Activated T-cell treated with anti-CD3 and anti-CD28 coated beads for 48 hours (primary cell): ENCODE data around the gene OR2AK2.

Experiments used
- DNase-seq: peaks from one replicate; pipeline ENCODE4 v3.0.0-alpha.2; 2020; ENCODE audit warnings: low read depth

Gene OR2AK2, protein sequence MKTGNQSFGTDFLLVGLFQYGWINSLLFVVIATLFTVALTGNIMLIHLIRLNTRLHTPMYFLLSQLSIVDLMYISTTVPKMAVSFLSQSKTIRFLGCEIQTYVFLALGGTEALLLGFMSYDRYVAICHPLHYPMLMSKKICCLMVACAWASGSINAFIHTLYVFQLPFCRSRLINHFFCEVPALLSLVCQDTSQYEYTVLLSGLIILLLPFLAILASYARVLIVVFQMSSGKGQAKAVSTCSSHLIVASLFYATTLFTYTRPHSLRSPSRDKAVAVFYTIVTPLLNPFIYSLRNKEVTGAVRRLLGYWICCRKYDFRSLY

DNA sequence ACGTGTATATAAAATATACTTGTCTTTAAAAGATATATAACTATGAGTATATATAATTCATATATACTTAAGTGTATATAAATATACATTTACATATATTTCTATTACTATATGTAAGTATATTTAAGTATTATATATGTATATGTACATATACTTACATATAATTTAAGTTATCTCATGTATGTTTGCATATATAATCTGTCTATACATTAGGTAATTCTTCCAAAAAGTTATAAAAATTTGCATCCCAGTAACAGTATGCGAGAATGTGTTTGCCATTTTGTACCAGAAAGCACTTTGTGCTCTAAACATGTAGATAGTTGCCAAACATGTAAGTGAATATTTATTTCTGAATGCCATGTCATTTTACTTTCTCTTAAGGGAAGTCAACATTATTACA lies at the start of gene OR2AK2:
OR2AK2 (plus strand) TSS at position 301 of the 400 bp plus-strand sequence. CDS start 144 bp downstream, outside the sequence.
- no peak for DNase-seq

DNA sequence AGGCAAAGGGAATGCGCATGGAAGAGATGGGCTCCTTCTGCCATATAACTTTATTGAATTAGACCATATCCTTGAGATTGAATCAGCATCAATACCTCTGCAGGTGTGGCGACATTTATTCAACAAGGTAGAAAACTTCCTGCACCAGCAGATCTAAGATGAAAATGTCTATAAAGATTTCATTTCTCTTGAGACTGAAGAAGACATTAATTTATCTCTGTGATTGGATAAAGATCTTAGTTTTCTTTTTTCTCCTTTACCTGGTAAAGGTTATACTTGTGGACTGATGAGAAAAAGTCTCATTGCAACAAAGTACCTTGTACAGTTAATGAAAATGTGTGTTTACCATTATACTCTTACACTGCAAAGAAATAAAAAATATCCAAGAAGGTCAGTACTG lies 45.1 kb upstream of the OR2AK2 start, which contains the start of gene OR2T8:
OR2T8 (plus strand) TSS at position 301 of the 400 bp plus-strand sequence. CDS start 766 bp downstream, outside the sequence.
- DNase-seq: no peak

DNA sequence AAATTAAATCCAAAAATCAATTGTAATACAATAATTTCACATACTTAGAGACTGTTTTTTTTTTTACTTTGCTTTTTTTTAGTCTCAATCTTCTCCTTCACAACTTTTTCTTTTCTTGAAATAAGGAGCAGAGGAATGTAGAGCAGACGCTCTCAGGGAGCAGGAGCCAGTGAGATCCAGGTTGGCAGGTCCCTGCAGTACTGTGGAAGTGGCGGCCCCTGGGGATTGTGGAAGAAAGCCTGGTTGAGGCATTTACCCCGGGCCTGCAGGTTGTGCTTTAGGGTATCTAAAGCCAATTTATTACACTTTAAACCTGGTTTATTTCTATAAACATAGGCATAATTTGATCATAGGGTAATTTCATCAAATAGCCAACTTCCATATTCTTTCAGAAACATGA lies 41.1 kb upstream of the OR2AK2 start:
- no peak for DNase-seq

GRCh38 chr1:247924868-247925267 lies 40.2 kb upstream of the OR2AK2 start, which contains the start of gene OR2AJ1:
Gene OR2AJ1 (plus strand): TSS chr1:247924889. CDS start chr1:247933769, 8,880 bp downstream.
- no peak for DNase-seq

DNA sequence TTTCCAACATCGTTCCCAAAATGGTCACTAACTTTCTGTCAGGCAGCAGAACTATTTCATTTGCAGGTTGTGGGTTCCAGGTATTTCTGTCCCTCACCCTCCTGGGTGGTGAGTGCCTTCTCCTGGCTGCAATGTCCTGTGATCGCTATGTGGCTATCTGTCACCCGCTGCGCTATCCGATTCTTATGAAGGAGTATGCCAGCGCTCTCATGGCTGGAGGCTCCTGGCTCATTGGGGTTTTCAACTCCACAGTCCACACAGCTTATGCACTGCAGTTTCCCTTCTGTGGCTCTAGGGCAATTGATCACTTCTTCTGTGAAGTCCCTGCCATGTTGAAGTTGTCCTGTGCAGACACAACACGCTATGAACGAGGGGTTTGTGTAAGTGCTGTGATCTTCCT lies 31.0 kb upstream of the OR2AK2 start:
- no peak for DNase-seq

DNA sequence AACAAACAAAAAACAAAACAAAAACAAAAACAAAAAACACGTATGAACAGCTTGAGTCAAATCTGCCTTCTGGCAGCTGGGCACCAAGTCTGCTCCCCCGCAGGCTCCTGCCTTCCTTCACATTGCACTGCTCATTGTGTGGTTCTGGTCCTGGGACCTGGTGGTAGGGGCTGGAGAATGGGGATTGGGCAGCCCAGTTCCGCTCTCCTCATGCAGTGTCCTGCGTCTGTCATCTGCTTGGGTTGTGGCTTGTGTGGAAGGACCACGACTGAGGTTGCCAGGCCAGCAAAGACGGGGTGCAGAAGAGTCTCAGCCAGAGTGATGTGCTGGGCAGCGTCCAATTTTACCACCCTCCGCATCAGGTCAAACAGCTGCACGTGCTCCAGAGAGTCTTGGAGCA lies 29.3 kb upstream of the OR2AK2 start:
- DNase-seq: no peak

DNA sequence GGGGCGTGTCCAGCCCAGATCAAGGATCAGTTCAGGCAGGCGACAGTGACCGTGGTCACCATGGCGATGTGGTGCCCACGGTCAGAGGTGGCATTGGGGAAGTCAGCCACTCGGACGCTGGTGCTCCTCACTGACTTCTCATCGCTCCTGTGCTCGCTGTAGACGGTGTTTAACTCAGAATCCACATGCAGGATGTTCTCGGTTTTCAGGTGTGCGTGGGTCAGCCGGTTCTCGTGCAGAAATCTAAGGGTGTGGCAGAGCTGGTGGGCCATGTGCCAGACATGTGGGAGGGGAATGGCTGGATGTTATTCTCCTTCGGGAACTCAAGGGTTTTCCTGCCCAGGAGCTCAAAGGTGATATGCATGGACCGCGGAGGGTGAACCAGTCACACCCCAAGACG lies 28.6 kb upstream of the OR2AK2 start:
- no peak for DNase-seq

GRCh38 chr1:247936965-247937734 lies 27.9 kb upstream of the OR2AK2 start:
- DNase-seq: peak; percentile 94

- DNase-seq: no peak
Measured at GRCh38 chr1:247942624-247943023, 22.4 kb upstream of the OR2AK2 start.

- DNase-seq: no peak
Measured at GRCh38 chr1:247948558-247948957, 16.5 kb upstream of the OR2AK2 start, which contains the start of gene OR2L8. Gene OR2L8 (plus strand): TSS chr1:247948858. CDS start chr1:247948858, 0 bp downstream.

DNA sequence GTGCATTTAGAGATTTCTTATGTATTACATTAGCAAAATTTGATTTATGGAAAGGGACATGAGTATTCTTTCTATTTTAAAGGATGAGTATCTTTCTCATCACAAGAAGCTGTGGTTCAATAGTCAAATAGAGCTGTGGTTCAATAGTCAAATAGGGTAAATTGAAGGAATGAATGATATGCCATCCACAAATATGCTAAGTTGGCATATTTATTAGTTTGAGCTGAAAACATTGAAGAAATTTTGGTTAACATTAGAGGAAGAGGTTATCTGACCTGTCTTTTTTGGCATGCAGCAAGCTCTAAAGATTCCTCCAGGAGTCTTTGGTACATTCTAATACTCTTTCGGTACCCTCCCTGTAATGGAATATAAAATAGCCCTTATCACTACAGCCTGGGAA lies 11.6 kb upstream of the OR2AK2 start:
- no peak for DNase-seq

- DNase-seq: no peak
Measured at GRCh38 chr1:247961791-247962190, 3.2 kb upstream of the OR2AK2 start.

DNA sequence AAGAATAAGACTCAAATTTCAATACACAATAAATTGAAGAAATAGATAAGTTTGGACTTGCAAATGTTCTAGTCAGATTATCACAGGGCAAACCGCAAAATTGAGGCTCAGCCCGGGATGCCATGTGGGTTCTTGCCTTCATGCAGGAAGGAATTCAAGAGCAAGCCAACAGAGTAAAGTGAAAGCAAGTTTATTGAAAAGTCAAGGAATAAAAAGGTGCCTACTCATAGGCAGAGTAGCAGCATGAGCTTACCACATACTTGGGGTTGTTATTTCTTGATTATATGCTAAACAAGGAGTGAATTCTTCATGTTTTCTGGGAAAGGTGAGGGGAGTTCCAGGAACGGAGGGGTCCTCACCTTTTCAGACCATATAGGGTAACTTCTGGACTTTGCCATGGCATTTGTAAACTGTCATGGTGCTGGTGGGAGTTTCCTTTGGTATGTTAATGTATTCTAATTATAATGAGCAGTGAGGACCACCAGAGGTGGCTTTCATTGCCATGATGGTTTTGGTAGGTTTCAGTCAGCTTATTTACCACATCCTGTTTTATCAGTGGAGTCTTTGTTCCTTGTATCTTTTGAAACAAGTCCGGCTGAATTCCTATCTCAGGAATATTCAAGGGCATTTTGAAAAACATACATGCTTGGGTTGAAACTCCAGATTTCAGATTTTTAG lies 2.0 kb upstream of the OR2AK2 start:
- DNase-seq: no peak

DNA sequence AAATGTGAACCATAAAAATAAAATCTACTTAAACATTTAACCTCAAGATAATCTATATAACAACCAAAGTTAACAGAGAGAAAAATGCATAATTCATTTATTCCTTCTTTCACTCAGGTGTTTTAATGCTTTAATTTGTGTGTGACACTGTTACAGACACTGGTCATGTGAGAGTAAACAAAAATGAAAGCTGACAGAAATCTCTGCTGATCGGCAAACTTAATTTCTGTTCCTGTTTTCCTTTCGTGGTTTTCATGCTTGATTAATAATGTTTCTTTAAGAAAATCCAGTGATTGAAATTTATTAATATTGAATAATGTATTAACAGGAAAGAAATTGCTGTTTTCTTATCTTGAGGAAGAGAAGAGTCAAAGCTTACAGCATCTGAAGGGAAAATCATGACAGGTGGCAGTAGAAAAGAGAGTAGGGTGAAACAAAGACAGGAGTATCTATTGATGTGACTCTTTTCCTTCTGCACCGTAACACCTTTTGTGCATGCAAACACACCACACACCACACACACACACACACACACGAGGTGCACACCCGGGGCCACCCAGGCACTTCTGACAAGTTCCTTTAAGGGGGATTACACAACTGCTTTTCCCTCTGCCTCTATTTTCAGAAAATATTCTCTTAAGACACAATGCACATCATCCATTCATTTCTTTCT lies 1.6 kb downstream of the OR2AK2 start:
- DNase-seq: no peak

DNA sequence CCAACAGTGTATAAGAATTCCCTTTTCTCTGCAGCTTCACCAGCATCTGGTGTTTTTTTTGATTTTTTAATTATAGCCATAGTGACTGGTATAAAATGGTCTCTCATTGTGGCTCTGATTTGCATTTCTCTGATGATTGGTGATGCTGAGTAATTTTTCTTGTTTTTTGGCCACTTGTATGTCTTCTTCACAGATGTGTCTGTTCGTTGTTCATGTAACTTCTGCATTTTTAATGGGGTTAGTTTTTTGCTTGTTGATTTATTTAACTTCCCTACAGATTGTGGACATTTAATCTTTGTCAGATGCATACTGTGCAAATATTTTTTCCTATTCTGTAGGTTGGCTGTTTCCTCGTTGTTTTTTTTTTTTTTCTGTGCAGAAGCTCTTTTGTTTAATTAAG lies 28.0 kb downstream of the OR2AK2 start:
- DNase-seq: no peak

DNA sequence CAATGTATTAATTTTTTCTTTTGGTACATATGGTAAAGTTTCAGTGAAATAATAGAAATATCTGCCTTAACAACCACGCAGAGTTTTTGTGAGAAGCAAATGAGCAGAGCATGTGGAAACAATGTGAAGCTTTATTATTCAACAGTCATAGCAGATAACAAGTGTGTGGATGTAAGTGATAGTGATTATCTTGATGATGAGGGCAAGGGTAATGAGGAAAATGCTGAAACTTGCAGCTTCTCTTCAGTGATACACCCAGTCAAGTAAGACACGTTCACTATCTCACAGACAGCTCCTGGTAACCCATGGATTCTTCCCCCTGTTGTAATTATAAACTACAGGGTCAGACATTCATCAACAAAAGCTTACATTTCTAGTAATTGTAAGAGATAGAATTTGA lies 33.8 kb downstream of the OR2AK2 start:
- DNase-seq: no peak

GRCh38 chr1:248000169-248000568 lies 35.1 kb downstream of the OR2AK2 start:
- DNase-seq: no peak

GRCh38 chr1:248007778-248008177 lies 42.7 kb downstream of the OR2AK2 start:
- DNase-seq: no peak

GRCh38 chr1:248009681-248010080 lies 44.6 kb downstream of the OR2AK2 start:
- no peak for DNase-seq

DNA sequence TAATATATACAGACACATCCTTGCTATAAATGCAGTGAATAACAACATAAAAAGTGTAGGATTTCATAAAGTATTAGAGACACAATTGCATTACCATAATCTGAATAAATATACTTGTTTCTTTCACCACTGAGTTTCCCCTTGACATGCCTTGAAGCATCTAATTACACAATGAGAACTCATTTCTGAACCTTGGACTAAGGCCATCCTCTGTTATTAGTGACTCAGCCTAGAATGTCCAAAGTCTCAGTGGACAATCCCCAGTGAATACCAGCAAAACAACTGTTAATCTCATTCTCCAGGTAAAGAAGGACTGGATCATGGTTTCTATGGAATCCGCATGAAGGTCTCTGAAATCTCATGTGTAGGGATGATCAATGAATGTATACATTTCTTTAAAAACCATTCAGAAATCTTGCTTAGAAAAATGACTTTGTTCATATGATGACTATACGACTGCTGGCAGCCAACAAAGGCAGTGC lies 48.2 kb downstream of the OR2AK2 start, which contains the start of gene OR2L5:
OR2L5 (plus strand) TSS at position 432 of the 482 bp plus-strand sequence. CDS start 8,288 bp downstream, outside the sequence.
- DNase-seq: no peak

- DNase-seq: no peak
Measured at GRCh38 chr1:248015803-248016202, 50.8 kb downstream of the OR2AK2 start.
